Measurements from ENCODE around the gene CELSR1.

- TF ChIP-seq POLR2A (IDR thresholded peaks at IDR 0.05) (no peak), POLR2AphosphoS5 (IDR thresholded peaks at IDR 0.05) (no peak), CTCF (IDR thresholded peaks at IDR 0.05 in 8 of 11, conservative IDR thresholded peaks at IDR 0.05 in 3 of 11) (no peak)
Measured at GRCh38 chr22:46371623-46372226, 165.7 kb downstream of the CELSR1 start.

All from spleen (tissue), 7 donors.